ENCODE results near the gene FETUB. TPM values are rescaled to one million over a fixed set of nuclear protein-coding genes. Genes with fewer than 3 reads are reported as not detected.

Gene FETUB
- total RNA-seq, 1 donor from 2014 or later: not detected

- no peaks in the 10 kb centered on the region for H3K9me3 ChIP-seq
- no peaks in the 10 kb centered on the region for H3K4me1 ChIP-seq
- intact Hi-C loops (cut with DNase I): no loop called here
- no peak overlapping the region for H3K4me3 ChIP-seq
- peak; percentile 66 for ATAC-seq
- DNase-seq: no peak
- no peaks in the 10 kb centered on the region for H3K36me3 ChIP-seq
- peaks cover 4% of the 10 kb centered on the region for H3K27me3 ChIP-seq
- no peak overlapping the region for H3K27ac ChIP-seq
- no peak for TF ChIP-seq CTCF (IDR thresholded peaks at IDR 0.05)
These were observed 30.8 kb upstream of the FETUB start for GRCh38 chr3:186609247-186609868.

GRCh38 chr3:186612065-186612464 is 28.1 kb upstream of the FETUB start:
- intact Hi-C loops (cut with DNase I): loop anchor here (5.0 kb wide), 1 partner anchor 205 kb away; no protein-coding TSS in a partner anchor
- no peaks in the 10 kb centered on the region for H3K4me1 ChIP-seq
- TF ChIP-seq CTCF (IDR thresholded peaks at IDR 0.05): no peak
- peaks cover 11% of the 10 kb centered on the region for H3K27me3 ChIP-seq
- ATAC-seq: no peak
- H3K36me3 ChIP-seq: no peaks in the 10 kb centered on the region
- H3K9me3 ChIP-seq: no peaks in the 10 kb centered on the region
- no peak overlapping the region for H3K27ac ChIP-seq
- DNase-seq: no peak
- H3K4me3 ChIP-seq: no peak overlapping the region

- no peak for TF ChIP-seq CTCF (IDR thresholded peaks at IDR 0.05)
- intact Hi-C loops (cut with DNase I): loop anchor here (5.0 kb wide), 1 partner anchor 204 kb away; no protein-coding TSS in a partner anchor
- no peak within 1 kb of the TSS for H3K4me3 ChIP-seq
These were observed 27.2 kb upstream of the FETUB start, which contains the start of gene AHSG for GRCh38 chr3:186612721-186613636. AHSG (plus strand) TSS chr3:186613060; CDS start chr3:186613142, 82 bp downstream.

GRCh38 chr3:186613637-186614265 is 26.4 kb upstream of the FETUB start:
- Histone ChIP-seq H3K4me1 (no peaks in the 10 kb centered on the region), H3K27me3 (peaks cover 16% of the 10 kb centered on the region), H3K27ac (no peak overlapping the region), H3K36me3 (no peaks in the 10 kb centered on the region), H3K4me3 (no peak overlapping the region), H3K9me3 (no peaks in the 10 kb centered on the region)
- TF ChIP-seq CTCF (IDR thresholded peaks at IDR 0.05): no peak
- intact Hi-C loops (cut with DNase I): loop anchor here (5.0 kb wide), 1 partner anchor 204 kb away; no protein-coding TSS in a partner anchor
- ATAC-seq: no peak
- DNase-seq: no peak

More at GRCh38 chr3:186612721-186613636, 27.2 kb upstream of the FETUB start, which contains the start of gene AHSG:
- no peak for ATAC-seq
- peaks cover 15% of the 10 kb centered on the region for H3K27me3 ChIP-seq
- H3K4me1 ChIP-seq: no peaks in the 10 kb centered on the region
- no peak within 1 kb of the TSS for H3K27ac ChIP-seq
- H3K9me3 ChIP-seq: no peaks in the 10 kb centered on the region
- no peak for DNase-seq
- H3K36me3 ChIP-seq: no peaks in the 10 kb centered on the region

- Histone ChIP-seq H3K9me3 (no peaks in the 10 kb centered on the region), H3K4me1 (no peaks in the 10 kb centered on the region), H3K36me3 (no peaks in the 10 kb centered on the region), H3K27me3 (peaks cover 21% of the 10 kb centered on the region), H3K4me3 (no peak overlapping the region), H3K27ac (no peak overlapping the region)
- TF ChIP-seq CTCF (IDR thresholded peaks at IDR 0.05): no peak
- intact Hi-C loops (cut with DNase I): loop anchor here (5.0 kb wide), 1 partner anchor 203 kb away; no protein-coding TSS in a partner anchor
- DNase-seq (no peak), ATAC-seq (no peak)
These were observed 26.0 kb upstream of the FETUB start for GRCh38 chr3:186614266-186614596.

Data from upper lobe of right lung (tissue), 1 donor.